Measurements from ENCODE around the gene NR1H4.
"Not testable (repeated sequence)": the region's sequence is repeated elsewhere in the genome, so short reads cannot be mapped to it uniquely, and the experiment has no call there.

NR1H4 gene

DNA sequence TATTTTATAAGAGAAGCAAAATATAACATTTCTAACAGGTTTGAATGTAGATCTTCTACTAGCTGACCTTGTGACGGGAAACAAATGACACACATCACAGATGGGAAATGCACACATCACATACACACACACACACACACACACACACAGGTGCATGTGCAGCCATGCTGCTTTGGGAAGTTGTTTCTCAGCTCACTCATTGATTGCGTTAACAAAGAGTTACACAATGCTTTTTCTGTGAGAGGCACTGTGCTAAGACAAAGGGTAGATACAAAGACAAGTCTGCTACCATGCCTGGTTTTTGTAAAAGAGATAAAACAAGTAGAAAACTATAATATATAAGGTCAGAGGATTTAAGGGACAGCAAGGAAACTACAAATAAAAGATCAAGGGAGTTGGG, 1.3 kb upstream of the NR1H4 start:
- no peak for DNase-seq (ENCODE audit: low spot score)

- no peak for DNase-seq (ENCODE audit: low spot score)
Measured at GRCh38 chr12:100473050-100473715, 483 bp upstream of the NR1H4 start.

DNA sequence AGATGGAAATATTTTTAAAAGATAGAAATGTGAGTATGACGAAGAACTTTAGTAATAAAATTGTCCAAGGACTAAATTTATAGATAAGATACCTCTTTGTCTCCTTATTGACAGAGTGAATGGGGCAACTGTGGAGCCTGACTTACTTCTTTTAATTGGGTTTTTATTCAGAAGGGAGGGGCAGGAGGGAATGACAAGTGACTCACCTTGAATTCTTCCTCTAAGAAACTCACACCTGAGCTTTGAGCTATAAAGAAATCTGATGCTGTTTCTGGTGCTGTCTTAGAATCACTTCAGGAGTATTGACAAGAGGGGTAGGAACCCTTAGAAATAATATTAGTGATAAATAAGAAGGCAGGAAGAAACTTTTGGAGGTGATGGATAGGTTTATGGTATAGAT, 951 bp downstream of the NR1H4 start:
- no peak for DNase-seq (ENCODE audit: low spot score)

GRCh38 chr12:100476013-100476751, 2.5 kb downstream of the NR1H4 start:
- no peak for DNase-seq (ENCODE audit: low spot score)

- DNase-seq (ENCODE audit: low spot score): no peak
Measured at GRCh38 chr12:100481021-100481420, 7.4 kb downstream of the NR1H4 start.

GRCh38 chr12:100484183-100484886, 10.7 kb downstream of the NR1H4 start:
- no peak for DNase-seq (ENCODE audit: low spot score)

GRCh38 chr12:100484891-100485471, 11.3 kb downstream of the NR1H4 start:
- DNase-seq (ENCODE audit: low spot score): no peak

DNA sequence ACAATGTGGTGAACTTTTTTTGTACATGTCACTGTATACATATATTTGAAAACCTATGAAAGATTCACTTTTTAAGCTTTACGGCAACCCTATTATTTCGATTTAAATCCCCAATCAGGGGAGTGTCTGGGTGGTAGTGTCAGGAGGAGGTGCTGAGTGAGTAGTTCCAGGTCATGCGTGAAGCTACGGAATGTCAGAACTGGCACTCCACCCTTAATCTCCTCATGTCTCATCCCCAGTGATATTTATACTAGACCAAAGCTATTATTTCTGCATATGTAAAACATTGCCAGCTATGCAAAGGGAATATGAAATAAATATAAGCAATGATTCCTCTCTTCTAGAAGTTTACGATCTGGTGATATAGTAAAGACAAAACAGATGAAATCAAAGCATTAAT, 12.3 kb downstream of the NR1H4 start:
- no peak for DNase-seq (ENCODE audit: low spot score)

- no peak for DNase-seq (ENCODE audit: low spot score)
Measured at GRCh38 chr12:100489251-100489820, 15.7 kb downstream of the NR1H4 start.

GRCh38 chr12:100490056-100490455, 16.4 kb downstream of the NR1H4 start:
- no peak for DNase-seq (ENCODE audit: low spot score)

DNA sequence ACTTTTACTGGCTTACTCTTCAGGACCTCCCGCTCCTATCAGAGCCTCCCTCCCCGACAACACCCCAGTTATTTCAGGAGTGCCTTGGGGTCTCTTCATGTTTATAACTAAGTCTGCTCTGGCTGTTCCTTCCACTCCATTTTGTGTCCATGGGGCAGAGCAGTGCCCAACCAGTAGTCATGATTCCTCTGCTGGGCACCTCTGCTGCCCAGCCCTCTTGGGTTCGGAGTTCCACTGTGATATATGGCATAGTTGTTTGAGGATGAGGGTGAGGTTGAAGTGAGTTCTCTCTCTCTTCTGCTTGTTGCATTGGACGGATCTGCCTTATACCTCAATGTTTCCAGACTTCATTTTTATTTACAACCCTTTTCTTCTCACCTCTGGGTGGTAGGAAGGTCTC, 17.4 kb downstream of the NR1H4 start:
- DNase-seq (ENCODE audit: low spot score): no peak

DNA sequence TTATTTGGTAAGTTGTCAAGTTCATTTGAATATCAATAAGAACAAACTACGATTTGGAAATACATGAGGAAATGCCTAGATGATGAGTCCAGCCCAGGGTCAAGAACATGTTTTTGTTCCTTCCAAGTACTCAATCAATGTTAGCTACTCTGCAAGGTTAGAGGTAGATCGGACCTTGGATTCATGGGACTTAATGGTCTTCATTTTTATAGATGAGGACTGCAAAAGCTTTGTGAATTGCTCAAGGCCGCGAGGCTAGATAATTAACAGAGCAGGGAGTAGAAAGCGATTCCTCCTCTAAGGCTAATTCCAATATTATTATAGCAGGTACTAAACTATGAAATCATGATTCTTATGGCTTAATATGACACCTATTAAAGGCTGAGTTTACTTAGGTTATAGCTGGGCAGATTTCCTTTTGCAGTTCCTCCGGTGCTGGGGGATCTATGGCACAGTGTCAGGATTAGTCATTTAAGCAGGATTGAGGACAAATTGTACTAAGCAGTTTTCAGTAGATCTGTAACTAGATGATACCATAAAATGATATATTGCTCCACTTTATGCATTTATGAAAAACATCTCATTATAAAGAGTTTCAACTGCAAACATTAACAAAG, 19.8 kb downstream of the NR1H4 start:
- DNase-seq (ENCODE audit: low spot score): no peak

GRCh38 chr12:100494026-100494425, 20.4 kb downstream of the NR1H4 start:
- DNase-seq (ENCODE audit: low spot score): no peak

- no peak for DNase-seq (ENCODE audit: low spot score)
Measured at GRCh38 chr12:100494538-100494937, 20.9 kb downstream of the NR1H4 start.

GRCh38 chr12:100497105-100497795, 23.6 kb downstream of the NR1H4 start:
- DNase-seq (ENCODE audit: low spot score): no peak

GRCh38 chr12:100498141-100498540, 24.5 kb downstream of the NR1H4 start:
- DNase-seq (ENCODE audit: low spot score): no peak

DNA sequence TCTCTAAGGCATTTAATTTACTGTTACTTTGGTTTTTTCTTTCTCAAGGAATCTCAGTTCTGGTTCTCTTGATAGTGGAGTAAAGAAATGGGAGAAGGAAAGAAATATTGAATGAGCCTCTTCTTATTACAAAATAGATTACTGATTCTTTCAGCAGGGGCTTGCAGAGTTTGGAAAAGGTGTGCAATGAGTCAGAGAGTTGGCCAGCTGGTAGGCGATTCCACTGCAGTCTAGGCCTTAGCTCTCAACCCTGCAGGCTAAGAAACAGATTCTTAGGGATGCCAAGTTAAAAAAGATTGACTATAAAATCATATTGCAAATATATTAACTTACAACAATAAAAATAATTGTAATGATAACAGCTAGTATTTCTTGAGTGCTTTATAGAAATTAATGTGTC, 25.8 kb downstream of the NR1H4 start:
- DNase-seq (ENCODE audit: low spot score): no peak

DNA sequence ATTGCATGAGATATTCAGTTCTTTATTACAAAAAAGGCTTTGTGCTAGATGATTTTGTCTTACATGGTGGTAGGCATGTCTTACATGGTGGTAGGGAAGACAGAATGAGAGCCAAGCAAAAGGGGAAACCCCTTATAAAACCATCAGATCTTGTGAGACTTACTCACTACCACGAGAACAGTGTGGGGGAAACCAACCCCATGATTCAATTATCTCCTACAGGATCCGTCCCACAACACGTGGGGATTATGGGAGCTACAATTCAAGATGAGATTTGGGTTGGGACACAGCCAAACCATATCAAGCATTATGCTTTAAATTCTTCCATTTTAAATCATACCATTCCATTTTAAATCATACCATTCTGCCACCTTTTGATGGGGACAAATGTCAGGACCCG, 29.1 kb downstream of the NR1H4 start:
- not testable (repeated sequence) for DNase-seq (ENCODE audit: low spot score)

GRCh38 chr12:100503228-100503628, 29.6 kb downstream of the NR1H4 start:
- DNase-seq (ENCODE audit: low spot score): no peak

DNA sequence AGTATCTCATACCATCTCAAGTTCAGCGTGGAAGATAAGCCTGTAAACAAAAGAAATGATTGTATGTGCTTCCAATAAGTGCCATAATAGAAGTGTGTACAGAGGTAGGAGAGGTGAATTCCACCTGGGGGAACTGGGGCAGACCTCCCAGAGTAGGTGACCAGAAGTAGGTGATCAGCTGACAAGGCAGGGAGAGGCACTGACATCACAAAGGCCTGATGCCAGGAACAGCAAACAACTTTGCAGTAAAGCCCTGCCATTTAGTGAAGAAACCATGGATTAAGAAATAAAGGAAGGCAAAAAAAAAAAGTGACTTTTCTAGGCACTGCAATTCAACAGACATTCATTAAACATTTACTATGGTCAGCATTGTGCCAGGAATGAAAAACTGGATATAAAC, 31.1 kb downstream of the NR1H4 start:
- no peak for DNase-seq (ENCODE audit: low spot score)

GRCh38 chr12:100508751-100509150, 35.1 kb downstream of the NR1H4 start:
- DNase-seq (ENCODE audit: low spot score): no peak

Measured in putamen (tissue), 1 donor.